ENCODE results near the gene TECRL.

DNA sequence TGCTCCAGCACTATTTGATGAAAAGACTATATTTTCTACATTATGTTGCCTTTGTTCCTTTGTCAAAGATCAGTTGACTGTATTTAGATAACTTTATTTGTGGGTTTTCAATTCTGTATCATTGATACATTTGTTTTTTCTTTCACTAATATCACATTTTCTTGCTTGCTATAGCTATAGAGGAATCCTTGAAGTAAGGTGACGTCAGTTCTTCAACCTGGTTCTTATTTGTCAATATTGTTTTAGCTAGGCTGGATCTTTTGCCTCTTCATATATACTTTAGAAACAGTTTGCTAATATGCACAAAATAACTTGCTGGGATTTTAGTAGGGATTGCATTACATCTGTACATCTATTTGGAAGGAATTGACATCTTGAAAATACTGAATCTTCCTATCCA is 21.0 kb downstream of the TECRL start:
- TF ChIP-seq, protein P1, sequence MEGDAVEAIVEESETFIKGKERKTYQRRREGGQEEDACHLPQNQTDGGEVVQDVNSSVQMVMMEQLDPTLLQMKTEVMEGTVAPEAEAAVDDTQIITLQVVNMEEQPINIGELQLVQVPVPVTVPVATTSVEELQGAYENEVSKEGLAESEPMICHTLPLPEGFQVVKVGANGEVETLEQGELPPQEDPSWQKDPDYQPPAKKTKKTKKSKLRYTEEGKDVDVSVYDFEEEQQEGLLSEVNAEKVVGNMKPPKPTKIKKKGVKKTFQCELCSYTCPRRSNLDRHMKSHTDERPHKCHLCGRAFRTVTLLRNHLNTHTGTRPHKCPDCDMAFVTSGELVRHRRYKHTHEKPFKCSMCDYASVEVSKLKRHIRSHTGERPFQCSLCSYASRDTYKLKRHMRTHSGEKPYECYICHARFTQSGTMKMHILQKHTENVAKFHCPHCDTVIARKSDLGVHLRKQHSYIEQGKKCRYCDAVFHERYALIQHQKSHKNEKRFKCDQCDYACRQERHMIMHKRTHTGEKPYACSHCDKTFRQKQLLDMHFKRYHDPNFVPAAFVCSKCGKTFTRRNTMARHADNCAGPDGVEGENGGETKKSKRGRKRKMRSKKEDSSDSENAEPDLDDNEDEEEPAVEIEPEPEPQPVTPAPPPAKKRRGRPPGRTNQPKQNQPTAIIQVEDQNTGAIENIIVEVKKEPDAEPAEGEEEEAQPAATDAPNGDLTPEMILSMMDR (IDR thresholded peaks at IDR 0.05): no peak
- no peak for TF ChIP-seq EP300 (IDR thresholded peaks at IDR 0.05)

Measured in stomach (tissue), 4 donors.